GM12892 (cell line): Measurements from ENCODE around the gene PKN2.

ENCODE experiments used
- POLR2A ChIP-seq: IDR thresholded peaks from 2 replicates; pipeline ENCODE4 v1.6.1; 2011; ENCODE audit warnings: low read depth, low read length, control low read depth
- POLR2AphosphoS5 ChIP-seq: IDR thresholded peaks from 2 replicates; pipeline ENCODE4 v1.6.1; 2011; ENCODE audit warnings: low read depth, low read length, control low read depth

GRCh38 chr1:88655140-88655539, 28.9 kb upstream of the PKN2 start:
- no peak for TF ChIP-seq POLR2A
- TF ChIP-seq POLR2AphosphoS5: no peak
